Skeletal muscle cell (primary cell): Measurements from ENCODE around the gene PWP2.
"Not testable (repeated sequence)": the region's sequence is repeated elsewhere in the genome, so short reads cannot be mapped to it uniquely, and the experiment has no call there.

Experiments
- DNase-seq: peaks from one replicate; pipeline ENCODE4 v3.0.0-alpha.2; 2010; ENCODE audit warnings: low read depth
- H3K4me3 ChIP-seq: 2 replicates; pipeline ENCODE4 v1.5.1; 2011; ENCODE audit warnings: low read depth, mild to moderate bottlenecking, control low read depth, low read length, moderate library complexity

PWP2 gene

GRCh38 chr21:44155994-44156380 is 48.8 kb downstream of the PWP2 start:
- H3K4me3 ChIP-seq, DNase-seq: not testable (repeated sequence)

DNA sequence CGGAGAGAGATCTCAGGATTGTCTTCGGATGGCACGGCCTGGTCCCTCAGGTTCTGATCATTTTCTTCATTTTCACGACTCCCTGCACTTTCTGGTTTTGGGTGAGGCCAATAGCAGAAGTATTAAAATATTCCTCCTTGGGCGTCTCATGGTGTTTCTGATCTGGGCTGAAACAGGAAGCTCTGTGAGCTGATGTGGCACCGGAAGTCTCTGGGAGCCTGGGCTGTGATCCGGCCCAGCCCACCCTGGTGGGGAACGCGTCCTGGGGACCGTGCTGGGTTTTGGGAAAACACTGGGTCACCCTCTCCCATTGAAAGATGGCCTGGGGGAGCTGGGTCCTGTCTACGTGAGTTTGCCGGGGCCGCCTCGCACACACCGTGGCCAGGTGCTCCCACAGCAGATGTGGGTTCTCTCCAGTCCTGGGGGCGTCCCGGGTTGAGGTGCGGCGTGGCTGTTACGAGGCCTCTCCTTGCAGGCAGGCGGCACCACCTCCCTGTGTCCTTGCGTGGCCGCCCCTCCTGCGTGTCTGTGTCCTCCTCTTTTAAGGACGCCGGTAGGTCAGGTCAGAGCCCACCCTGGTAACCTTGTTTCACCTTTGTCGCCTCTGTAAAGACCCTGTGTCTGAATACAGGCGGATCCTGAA is 50.4 kb downstream of the PWP2 start:
- not testable (repeated sequence) for DNase-seq, H3K4me3 ChIP-seq

- DNase-seq, H3K4me3 ChIP-seq: not testable (repeated sequence)
Observed at GRCh38 chr21:44158082-44158468, 50.9 kb downstream of the PWP2 start.

GRCh38 chr21:44159349-44160297 is 52.4 kb downstream of the PWP2 start:
- not testable (repeated sequence) for DNase-seq, H3K4me3 ChIP-seq

DNA sequence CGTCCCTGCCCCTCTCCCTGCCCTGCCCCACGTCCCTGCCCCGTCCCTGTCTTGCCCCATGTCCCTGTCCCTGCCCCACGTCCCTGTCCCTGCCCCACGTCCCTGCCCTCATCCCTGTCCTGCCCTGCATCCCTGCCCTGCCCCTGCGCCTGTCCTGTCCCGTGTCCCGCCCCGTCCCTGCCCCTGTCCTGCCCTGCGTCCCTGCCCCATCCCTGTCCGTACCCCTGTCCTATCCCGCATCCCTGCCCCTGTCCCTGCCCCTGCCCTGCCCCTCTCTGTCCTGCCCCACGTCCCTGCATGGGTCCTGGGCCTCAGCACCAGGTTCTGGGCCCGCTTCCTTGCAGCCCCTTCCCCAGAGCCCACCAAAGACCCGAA is 53.1 kb downstream of the PWP2 start:
- H3K4me3 ChIP-seq, DNase-seq: not testable (repeated sequence)

- not testable (repeated sequence) for H3K4me3 ChIP-seq, DNase-seq
Observed at GRCh38 chr21:44160821-44161220, 53.6 kb downstream of the PWP2 start.

DNA sequence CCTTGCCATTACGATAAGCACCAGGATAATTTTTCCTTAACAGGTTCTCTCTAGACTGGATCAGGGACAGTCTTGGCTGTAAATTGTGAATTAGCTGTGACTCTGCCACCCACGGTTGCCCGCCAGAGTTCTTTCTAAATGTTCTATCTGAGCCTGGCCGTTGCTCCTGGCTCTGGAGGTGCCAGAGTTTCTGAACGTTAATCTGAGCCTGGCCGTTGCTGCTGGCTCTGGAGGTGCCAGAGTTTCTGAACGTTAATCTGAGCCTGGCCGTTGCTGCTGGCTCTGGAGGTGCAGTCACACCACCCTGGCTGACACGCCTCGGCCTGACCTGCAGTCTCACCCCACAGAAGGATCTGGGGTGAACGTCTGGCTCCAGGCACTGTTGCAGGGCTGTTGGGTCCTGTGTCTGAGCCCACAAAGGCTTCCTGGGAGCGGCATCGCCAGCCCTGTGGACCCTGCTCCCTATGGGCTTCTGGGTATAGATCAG is 56.0 kb downstream of the PWP2 start:
- DNase-seq, H3K4me3 ChIP-seq: not testable (repeated sequence)

DNA sequence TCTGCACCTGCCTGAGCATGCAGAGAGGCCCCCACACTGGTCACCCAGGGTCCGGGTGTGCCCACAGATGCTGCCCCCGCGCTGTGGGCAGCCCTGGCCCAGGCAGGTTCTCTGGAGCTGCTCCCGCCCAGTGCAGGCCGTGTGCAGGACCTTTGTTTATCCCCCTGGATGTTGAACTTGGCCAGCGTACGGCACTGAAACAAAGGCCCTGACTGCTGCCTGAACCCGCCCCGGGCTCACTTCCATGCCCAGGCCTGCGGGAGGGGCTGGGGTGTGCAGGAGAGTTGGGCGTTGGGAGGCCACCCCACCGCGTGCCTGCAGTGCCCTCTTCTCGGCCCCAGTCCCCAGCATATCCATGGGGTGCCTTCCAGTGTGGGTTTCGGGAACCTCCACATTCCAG is 58.7 kb downstream of the PWP2 start:
- H3K4me3 ChIP-seq, DNase-seq: not testable (repeated sequence)

DNA sequence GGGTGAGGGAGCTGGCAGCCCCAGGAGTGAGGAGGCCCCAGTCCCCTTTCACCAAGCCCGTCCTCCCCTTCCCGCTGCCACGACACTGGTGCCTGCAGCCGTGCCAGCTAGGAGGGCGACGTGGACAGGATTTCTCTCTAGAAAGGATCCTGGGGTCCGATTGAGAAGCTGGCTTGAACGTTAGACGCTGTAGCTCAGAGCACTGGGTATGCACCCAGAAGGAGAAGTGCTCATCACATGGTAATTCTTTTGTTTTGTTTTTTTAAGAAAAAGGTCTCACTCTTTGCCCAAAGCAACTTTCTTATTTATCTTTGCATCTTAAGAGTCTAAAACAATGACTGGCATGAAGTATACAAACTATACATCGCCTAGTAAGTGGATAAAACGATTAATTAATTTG is 60.3 kb downstream of the PWP2 start:
- H3K4me3 ChIP-seq, DNase-seq: not testable (repeated sequence)

DNA sequence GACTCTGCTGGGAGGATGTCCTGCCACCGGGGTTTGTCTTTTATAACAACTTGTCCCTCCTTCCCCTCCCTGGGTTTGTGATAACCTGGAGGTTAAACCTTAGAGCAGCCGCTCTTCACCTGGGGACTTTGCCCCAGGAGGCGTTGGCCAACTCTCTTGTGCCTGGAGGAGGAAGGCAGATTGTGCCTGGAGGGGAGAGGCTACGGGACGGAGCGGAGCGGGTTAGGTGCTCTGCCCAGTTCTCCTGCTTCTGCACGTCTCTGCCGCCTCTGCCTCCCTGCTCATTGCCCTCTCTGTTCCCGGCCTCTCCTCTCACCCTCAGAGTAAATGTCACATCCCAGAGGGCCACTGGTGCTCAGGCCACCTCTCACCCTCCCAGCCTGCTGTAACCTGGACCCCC is 63.1 kb downstream of the PWP2 start:
- not testable (repeated sequence) for DNase-seq, H3K4me3 ChIP-seq

GRCh38 chr21:44170863-44171262 is 63.7 kb downstream of the PWP2 start:
- not testable (repeated sequence) for DNase-seq, H3K4me3 ChIP-seq

DNA sequence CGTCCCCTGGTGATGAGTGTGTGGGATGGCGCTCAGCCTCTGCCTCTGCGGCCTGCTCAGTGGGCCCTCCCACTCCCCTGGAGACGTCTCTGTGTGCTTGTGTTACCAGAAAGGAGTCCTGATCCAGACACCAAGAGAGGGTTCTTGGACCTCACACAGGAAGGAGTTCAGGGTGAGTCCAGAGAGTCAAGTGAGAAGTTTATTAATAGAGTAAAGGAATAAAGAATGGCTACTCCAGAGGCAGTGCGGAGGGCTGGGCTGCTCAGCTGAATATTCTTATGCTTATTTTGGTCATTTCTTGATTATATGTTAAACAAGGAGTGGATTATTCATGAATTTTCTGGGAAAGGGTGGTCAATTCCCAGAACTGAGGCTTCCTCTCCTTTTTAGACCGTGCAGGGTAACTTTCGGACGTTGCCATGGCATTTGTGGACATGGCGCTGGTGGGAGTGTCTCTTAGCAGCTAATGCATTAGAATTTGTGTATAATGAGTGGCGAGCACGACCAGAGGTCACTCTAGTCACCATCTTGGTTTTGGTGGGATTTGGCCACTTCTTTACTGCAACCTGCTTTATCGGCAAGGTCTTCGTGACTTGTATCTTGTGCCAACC is 64.9 kb downstream of the PWP2 start:
- DNase-seq, H3K4me3 ChIP-seq: not testable (repeated sequence)

DNA sequence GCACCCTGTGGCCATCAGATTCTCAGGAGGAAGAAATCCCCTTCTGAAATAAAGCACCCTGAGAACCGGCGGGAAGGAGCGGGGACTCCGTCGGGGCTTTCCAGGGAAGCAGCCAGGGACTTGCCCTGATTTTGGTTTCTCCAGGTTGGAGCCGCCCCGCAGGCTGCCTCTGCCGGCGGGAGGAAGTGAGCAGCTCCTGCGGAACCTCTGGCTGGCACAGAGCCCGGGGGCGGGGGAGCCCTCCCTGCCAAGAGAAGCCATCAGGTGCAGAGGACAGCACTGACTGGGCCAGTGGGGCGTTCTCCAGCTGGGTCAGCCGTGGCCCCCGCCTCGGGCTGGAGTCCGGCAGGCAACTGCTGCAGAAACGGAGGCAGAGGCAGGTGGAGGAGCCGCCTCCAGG is 65.5 kb downstream of the PWP2 start:
- not testable (repeated sequence) for DNase-seq, H3K4me3 ChIP-seq

DNA sequence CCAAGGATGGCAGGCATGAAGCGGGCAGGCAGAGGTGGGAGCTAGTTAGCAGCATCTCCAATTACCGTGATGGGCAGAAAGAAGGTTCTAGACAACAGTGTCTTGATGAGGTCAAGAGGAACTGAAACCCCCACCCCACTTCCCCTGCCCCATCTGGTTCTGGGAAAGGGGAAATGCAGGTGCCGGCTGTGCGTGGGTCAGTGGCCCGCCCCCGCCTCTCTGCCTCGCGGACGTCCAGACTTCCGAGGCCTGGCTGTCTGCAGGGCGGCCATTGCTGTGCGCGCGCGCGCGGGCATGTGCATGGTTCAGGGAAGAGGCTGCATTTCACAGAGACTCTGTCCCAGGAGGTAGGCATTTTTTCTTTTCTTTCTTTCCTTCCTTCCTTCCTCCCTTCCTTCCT is 68.0 kb downstream of the PWP2 start:
- not testable (repeated sequence) for H3K4me3 ChIP-seq, DNase-seq

DNA sequence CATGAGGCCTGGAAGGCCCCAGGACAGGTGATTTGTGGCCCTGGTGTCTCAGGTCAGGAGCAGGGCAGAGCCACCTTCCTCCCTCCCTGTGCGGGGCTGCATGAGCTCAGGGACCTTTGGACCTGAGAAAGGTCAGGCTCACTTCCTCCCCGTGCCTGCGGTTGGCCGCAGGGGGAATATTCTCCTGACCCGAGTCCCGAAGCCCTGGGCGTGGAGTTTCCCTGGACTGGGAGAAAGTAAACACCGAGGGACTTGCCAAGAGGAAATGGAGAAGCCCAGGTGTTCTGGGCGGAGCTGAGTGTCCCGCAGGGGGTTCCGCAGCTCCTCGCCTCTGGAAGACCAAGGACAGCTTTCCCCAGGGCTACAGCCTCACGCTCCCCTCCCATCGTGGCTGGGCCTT is 68.9 kb downstream of the PWP2 start:
- DNase-seq, H3K4me3 ChIP-seq: not testable (repeated sequence)
